ENCODE data around the gene PRKAR2B. TPM values are rescaled to one million over a fixed set of nuclear protein-coding genes. Genes with fewer than 3 reads are reported as not detected.

The PRKAR2B gene
- polyA plus RNA-seq, 3 donors = 2.5 to 5.6 (median 3.5) TPM

GRCh38 chr7:107206706-107207105, 162.2 kb downstream of the PRKAR2B start:
- Histone ChIP-seq H3K4me3 (replicated peaks in 1 of 3; ENCODE audit: low read depth in 2 of 3, low read length in 3 of 3) (no peak overlapping the region), H3K9ac (ENCODE audit: insufficient read depth, low read length, poor library complexity, severe bottlenecking) (no peak overlapping the region), H3K4me1 (ENCODE audit: control insufficient read depth in 1 of 2, insufficient read depth in 2 of 2, low read length in 2 of 2) (no peaks in the 10 kb centered on the region), H3K27ac (ENCODE audit: low read depth in 1 of 2, low read length in 2 of 2) (no peak overlapping the region), H3K36me3 (replicated peaks in 1 of 2; ENCODE audit: control insufficient read depth in 1 of 2, insufficient read depth in 2 of 2, low read length in 2 of 2) (peaks cover 76 to 97% of the 10 kb centered on the region in 2 donors), H3K27me3 (ENCODE audit: control insufficient read depth in 2 of 2, insufficient read depth in 2 of 2, low read length in 2 of 2) (no peaks in the 10 kb centered on the region), H3K4me2 (replicated peaks; ENCODE audit: extremely low read depth, low read length, poor library complexity, severe bottlenecking) (no peak overlapping the region), H3K79me2 (ENCODE audit: insufficient read depth, low read length) (no peaks in the 10 kb centered on the region), H4K20me1 (ENCODE audit: insufficient read depth, low read length) (peaks cover 17% of the 10 kb centered on the region), H3K9me3 (replicated peaks in 1 of 2; ENCODE audit: control insufficient read depth in 1 of 2, insufficient read depth in 1 of 2, low read length in 2 of 2) (no peaks in the 10 kb centered on the region), H2AFZ (ENCODE audit: insufficient read depth, low read depth, low read length, poor library complexity, severe bottlenecking) (no peak overlapping the region)
- Mint-ChIP-seq H3K4me3 (no peak overlapping the region), H3K36me3 (peaks cover 72 to 88% of the 10 kb centered on the region in 2 donors), H3K9me3 (peaks cover 0 to 2% (median 0%) of the 10 kb centered on the region in 7 donors), H3K27ac (no peak overlapping the region), H3K27me3 (ENCODE audit: low read depth in 3 of 3) (no peaks in the 10 kb centered on the region), H3K4me1 (no peaks in the 10 kb centered on the region)
- intact Hi-C loops (cut with micrococcal nuclease) = loop anchor here in 1 of 2 donors (10.0 kb wide), 1 partner anchor 668 kb away; no protein-coding TSS in a partner anchor
- WGBS (ENCODE audit: insufficient coverage) = no CpG with 5 or more reads among the region's 3 CpGs
- DNase-seq = no peak
- no peak for TF ChIP-seq CTCF (IDR thresholded peaks at IDR 0.05)

GRCh38 chr7:107207459-107207858, 163.0 kb downstream of the PRKAR2B start:
- Mint-ChIP-seq H3K27ac (peak overlapping the region in 1 of 7 donors; percentile 21), H3K4me1 (no peaks in the 10 kb centered on the region), H3K4me3 (no peak overlapping the region), H3K27me3 (ENCODE audit: low read depth in 3 of 3) (no peaks in the 10 kb centered on the region), H3K36me3 (peaks cover 64 to 81% of the 10 kb centered on the region in 2 donors), H3K9me3 (peaks cover 0 to 2% (median 0%) of the 10 kb centered on the region in 7 donors)
- Histone ChIP-seq H3K36me3 (replicated peaks in 1 of 2; ENCODE audit: control insufficient read depth in 1 of 2, insufficient read depth in 2 of 2, low read length in 2 of 2) (peaks cover 68 to 89% of the 10 kb centered on the region in 2 donors), H3K79me2 (ENCODE audit: insufficient read depth, low read length) (no peaks in the 10 kb centered on the region), H3K27ac (ENCODE audit: low read depth in 1 of 2, low read length in 2 of 2) (no peak overlapping the region), H4K20me1 (ENCODE audit: insufficient read depth, low read length) (peaks cover 11% of the 10 kb centered on the region), H3K9ac (ENCODE audit: insufficient read depth, low read length, poor library complexity, severe bottlenecking) (no peak overlapping the region), H2AFZ (ENCODE audit: insufficient read depth, low read depth, low read length, poor library complexity, severe bottlenecking) (no peak overlapping the region), H3K4me3 (replicated peaks in 1 of 3; ENCODE audit: low read depth in 2 of 3, low read length in 3 of 3) (no peak overlapping the region), H3K9me3 (replicated peaks in 1 of 2; ENCODE audit: control insufficient read depth in 1 of 2, insufficient read depth in 1 of 2, low read length in 2 of 2) (no peaks in the 10 kb centered on the region), H3K4me1 (ENCODE audit: control insufficient read depth in 1 of 2, insufficient read depth in 2 of 2, low read length in 2 of 2) (no peaks in the 10 kb centered on the region), H3K27me3 (ENCODE audit: control insufficient read depth in 2 of 2, insufficient read depth in 2 of 2, low read length in 2 of 2) (no peaks in the 10 kb centered on the region), H3K4me2 (replicated peaks; ENCODE audit: extremely low read depth, low read length, poor library complexity, severe bottlenecking) (no peak overlapping the region)
- no peak for DNase-seq
- TF ChIP-seq CTCF (IDR thresholded peaks at IDR 0.05) = no peak
- 100% methylated on average over 2 of the region's 5 CpGs for WGBS (ENCODE audit: insufficient coverage)
- intact Hi-C loops (cut with micrococcal nuclease) = loop anchor here in 1 of 2 donors (10.0 kb wide), 1 partner anchor 667 kb away; no protein-coding TSS in a partner anchor

Data from CD14-positive monocyte (primary cell).